ENCODE data around the gene PTPRK. TPM values are rescaled to one million over a fixed set of nuclear protein-coding genes. Genes with fewer than 3 reads are reported as not detected.

The PTPRK gene
- total RNA-seq, 1 experiment from 2014 or later = 34.2 TPM

DNA sequence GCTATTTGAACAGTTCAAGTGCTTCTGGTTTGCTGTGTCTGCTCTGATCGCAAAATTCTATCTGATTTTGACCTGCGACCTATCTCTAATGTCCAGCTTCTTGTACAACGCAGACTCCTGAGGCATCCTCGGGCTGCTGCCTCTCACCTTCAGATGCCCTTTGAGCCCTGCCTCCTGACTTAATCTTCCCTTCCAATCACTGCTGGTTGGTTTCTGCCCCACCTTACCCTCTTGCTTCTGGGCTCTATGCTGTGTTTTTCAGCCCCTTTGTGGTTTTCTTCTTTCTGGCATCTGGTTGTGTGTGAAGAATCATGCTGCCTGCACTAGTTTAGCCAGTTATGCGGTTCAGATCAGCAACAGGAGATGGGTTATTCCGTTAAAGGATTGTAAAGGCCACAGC is 488.4 kb downstream of the PTPRK start:
- Histone ChIP-seq H3K4me1 (ENCODE audit: control insufficient read depth in 1 of 2, insufficient read depth in 2 of 2, low read length in 2 of 2) (no peaks in the 10 kb centered on the region), H3K27me3 (ENCODE audit: insufficient read depth, low read length) (no peaks in the 10 kb centered on the region), H3K36me3 (ENCODE audit: control insufficient read depth in 1 of 2, insufficient read depth in 2 of 2, low read length in 2 of 2) (no peaks in the 10 kb centered on the region), H3K9ac (ENCODE audit: low read length) (no peak overlapping the region), H3K9me2 (ENCODE audit: insufficient read depth) (no peaks in the 10 kb centered on the region), H3K4me2 (ENCODE audit: low read length) (no peak overlapping the region), H3K79me2 (ENCODE audit: insufficient read depth, low read length) (no peaks in the 10 kb centered on the region), H3K4me3 (replicated peaks in 1 of 2; ENCODE audit: low read depth in 1 of 2, low read length in 2 of 2) (no peak overlapping the region), H3K9me3 (ENCODE audit: control insufficient read depth in 1 of 2, insufficient read depth in 1 of 2, low read depth in 1 of 2, low read length in 2 of 2) (no peaks in the 10 kb centered on the region), H3K27ac (ENCODE audit: low read depth, low read length) (no peak overlapping the region), H4K20me1 (ENCODE audit: insufficient read depth) (no peaks in the 10 kb centered on the region), H2AFZ (ENCODE audit: low read depth, low read length, poor library complexity, severe bottlenecking) (no peak overlapping the region)
- TF ChIP-seq, protein P1, sequence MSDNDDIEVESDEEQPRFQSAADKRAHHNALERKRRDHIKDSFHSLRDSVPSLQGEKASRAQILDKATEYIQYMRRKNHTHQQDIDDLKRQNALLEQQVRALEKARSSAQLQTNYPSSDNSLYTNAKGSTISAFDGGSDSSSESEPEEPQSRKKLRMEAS (IDR thresholded peaks at IDR 0.05) = no peak
- TF ChIP-seq, protein P2, sequence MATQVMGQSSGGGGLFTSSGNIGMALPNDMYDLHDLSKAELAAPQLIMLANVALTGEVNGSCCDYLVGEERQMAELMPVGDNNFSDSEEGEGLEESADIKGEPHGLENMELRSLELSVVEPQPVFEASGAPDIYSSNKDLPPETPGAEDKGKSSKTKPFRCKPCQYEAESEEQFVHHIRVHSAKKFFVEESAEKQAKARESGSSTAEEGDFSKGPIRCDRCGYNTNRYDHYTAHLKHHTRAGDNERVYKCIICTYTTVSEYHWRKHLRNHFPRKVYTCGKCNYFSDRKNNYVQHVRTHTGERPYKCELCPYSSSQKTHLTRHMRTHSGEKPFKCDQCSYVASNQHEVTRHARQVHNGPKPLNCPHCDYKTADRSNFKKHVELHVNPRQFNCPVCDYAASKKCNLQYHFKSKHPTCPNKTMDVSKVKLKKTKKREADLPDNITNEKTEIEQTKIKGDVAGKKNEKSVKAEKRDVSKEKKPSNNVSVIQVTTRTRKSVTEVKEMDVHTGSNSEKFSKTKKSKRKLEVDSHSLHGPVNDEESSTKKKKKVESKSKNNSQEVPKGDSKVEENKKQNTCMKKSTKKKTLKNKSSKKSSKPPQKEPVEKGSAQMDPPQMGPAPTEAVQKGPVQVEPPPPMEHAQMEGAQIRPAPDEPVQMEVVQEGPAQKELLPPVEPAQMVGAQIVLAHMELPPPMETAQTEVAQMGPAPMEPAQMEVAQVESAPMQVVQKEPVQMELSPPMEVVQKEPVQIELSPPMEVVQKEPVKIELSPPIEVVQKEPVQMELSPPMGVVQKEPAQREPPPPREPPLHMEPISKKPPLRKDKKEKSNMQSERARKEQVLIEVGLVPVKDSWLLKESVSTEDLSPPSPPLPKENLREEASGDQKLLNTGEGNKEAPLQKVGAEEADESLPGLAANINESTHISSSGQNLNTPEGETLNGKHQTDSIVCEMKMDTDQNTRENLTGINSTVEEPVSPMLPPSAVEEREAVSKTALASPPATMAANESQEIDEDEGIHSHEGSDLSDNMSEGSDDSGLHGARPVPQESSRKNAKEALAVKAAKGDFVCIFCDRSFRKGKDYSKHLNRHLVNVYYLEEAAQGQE (IDR thresholded peaks at IDR 0.05; ENCODE audit: low read depth) = no peak
- TF ChIP-seq SIN3A (IDR thresholded peaks at IDR 0.05; ENCODE audit: low read depth) = no peak
- TF ChIP-seq POLR2A (IDR thresholded peaks at IDR 0.05; ENCODE audit: borderline replicate concordance, extremely low read depth, insufficient read depth, insufficient read length) = no peak
- no peak for TF ChIP-seq YY1 (IDR thresholded peaks at IDR 0.05; ENCODE audit: extremely low read depth, insufficient replicate concordance, low read depth, low read length)
- TF ChIP-seq ZNF274 (IDR thresholded peaks at IDR 0.05; ENCODE audit: low read depth, low read length) = no peak
- no peak for TF ChIP-seq CTCF (IDR thresholded peaks at IDR 0.05 in 2 of 3, conservative IDR thresholded peaks at IDR 0.05 in 1 of 3; ENCODE audit: borderline replicate concordance in 1 of 3, insufficient read depth in 1 of 3, low read depth in 2 of 3, low read length in 2 of 3)
- no peak for TF ChIP-seq SRF (IDR thresholded peaks at IDR 0.05; ENCODE audit: low read depth)
- TF ChIP-seq CEBPB (IDR thresholded peaks at IDR 0.05; ENCODE audit: low read depth) = no peak
- TF ChIP-seq ZFX (IDR thresholded peaks at IDR 0.05) = no peak
- intact Hi-C loops (cut with micrococcal nuclease) = no loop called here
- BruUV-seq (replicated peaks) = no TSS peak
- CTCF ChIA-PET = no interaction called here
- no peak for ATAC-seq
- no peak for DNase-seq (ENCODE audit: low read depth, low spot score)
- POLR2A ChIA-PET = no interaction called here
- RAD21 ChIA-PET (ENCODE audit: low non-redundant PET in 1 of 2, low total read pairs in 2 of 2, uncharacterized antibody in 2 of 2, unreplicated experiment in 2 of 2) = no interaction called here
